ENCODE data around the gene KRTAP5-5.

The KRTAP5-5 gene

DNA sequence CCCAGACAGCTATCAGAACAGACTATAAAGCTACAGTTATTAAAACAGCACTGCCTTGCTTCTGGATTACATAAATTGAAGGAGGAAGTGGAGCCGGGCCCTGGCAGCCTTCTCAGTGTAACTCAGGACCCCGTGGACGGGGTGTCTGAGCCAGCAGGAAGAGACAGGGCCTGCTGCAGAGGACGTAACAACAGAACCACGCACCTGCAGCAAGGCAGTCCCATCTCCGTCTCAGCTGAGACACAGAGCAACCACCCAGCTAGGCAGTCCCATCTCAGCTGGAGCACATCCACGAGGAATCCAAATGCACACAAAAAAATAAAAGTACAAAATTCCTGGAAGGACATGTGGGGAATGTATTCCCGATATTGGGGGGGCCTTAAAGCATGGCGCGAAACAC lies 50.3 kb downstream of the KRTAP5-5 start:
- no peaks in the 10 kb centered on the region for H3K4me1 ChIP-seq (ENCODE audit: insufficient read depth, low read length, poor library complexity, severe bottlenecking)
- H3F3A ChIP-seq (ENCODE audit: low read depth) = no peaks in the 10 kb centered on the region
- no peaks in the 10 kb centered on the region for H3K9me2 ChIP-seq (replicated peaks; ENCODE audit: low read depth, low read length)
- TF ChIP-seq, protein P1, sequence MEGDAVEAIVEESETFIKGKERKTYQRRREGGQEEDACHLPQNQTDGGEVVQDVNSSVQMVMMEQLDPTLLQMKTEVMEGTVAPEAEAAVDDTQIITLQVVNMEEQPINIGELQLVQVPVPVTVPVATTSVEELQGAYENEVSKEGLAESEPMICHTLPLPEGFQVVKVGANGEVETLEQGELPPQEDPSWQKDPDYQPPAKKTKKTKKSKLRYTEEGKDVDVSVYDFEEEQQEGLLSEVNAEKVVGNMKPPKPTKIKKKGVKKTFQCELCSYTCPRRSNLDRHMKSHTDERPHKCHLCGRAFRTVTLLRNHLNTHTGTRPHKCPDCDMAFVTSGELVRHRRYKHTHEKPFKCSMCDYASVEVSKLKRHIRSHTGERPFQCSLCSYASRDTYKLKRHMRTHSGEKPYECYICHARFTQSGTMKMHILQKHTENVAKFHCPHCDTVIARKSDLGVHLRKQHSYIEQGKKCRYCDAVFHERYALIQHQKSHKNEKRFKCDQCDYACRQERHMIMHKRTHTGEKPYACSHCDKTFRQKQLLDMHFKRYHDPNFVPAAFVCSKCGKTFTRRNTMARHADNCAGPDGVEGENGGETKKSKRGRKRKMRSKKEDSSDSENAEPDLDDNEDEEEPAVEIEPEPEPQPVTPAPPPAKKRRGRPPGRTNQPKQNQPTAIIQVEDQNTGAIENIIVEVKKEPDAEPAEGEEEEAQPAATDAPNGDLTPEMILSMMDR (conservative IDR thresholded peaks at IDR 0.05; ENCODE audit: low read length) = no peak
- no peak for TF ChIP-seq EZH2phosphoT487 (IDR thresholded peaks at IDR 0.05; ENCODE audit: borderline replicate concordance)
- no peak overlapping the region for H3K4me2 ChIP-seq (ENCODE audit: low read depth, low read length, poor library complexity, severe bottlenecking)
- no peaks in the 10 kb centered on the region for H4K20me1 ChIP-seq (ENCODE audit: insufficient read depth, low read length, poor library complexity, severe bottlenecking)
- no peak overlapping the region for H2AFZ ChIP-seq (ENCODE audit: low read length)
- H3K36me3 ChIP-seq (ENCODE audit: insufficient read depth, low read length) = no peaks in the 10 kb centered on the region
- no peaks in the 10 kb centered on the region for H3K79me2 ChIP-seq (ENCODE audit: insufficient read depth, low read length)
- no peaks in the 10 kb centered on the region for H3K9me3 ChIP-seq (ENCODE audit: insufficient read depth, low read depth, low read length)
- no peak overlapping the region for H3K9ac ChIP-seq (ENCODE audit: low read depth, low read length, poor library complexity, severe bottlenecking)
- H3K4me3 ChIP-seq (ENCODE audit: low read length, poor library complexity, severe bottlenecking) = no peak overlapping the region
- peaks cover 3% of the 10 kb centered on the region for H3K27me3 ChIP-seq (ENCODE audit: insufficient read depth, low read length, poor library complexity, severe bottlenecking)

All from Loucy (cell line).